ENCODE results near the gene YPEL1.

- TF ChIP-seq CTCF (IDR thresholded peaks at IDR 0.05) (no peak), POLR2A (IDR thresholded peaks at IDR 0.05) (no peak)
These were observed 50.5 kb downstream of the YPEL1 start for GRCh38 chr22:21685164-21685513.

Data from uterus (tissue), 2 donors.